Transverse colon (tissue), 3 donors: ENCODE results near the gene SPRN.

Source experiments
- POLR2A ChIP-seq: fragments of 450-650 bp; IDR thresholded peaks from one replicate; pipeline ENCODE4 v1.6.1; 2016; ENCODE audit warnings: antibody characterized with exemption, mild to moderate bottlenecking, moderate library complexity
- TF ChIP-seq, protein P1 (sequence below), 5 experiments: fragments of 200-600 bp in 3 of 5; fragments of 450-650 bp in 2 of 5; sonication (generic) in 3 of 5; IDR thresholded peaks; 1 replicate in 2 of 5; 2 replicates in 3 of 5; pipeline ENCODE4 v1.5.1; 2016 to 2017; ENCODE audit warnings: antibody characterized with exemption in 5 of 5, inconsistent platforms in 3 of 5, mild to moderate bottlenecking in 2 of 5, moderate library complexity in 1 of 5

DNA sequence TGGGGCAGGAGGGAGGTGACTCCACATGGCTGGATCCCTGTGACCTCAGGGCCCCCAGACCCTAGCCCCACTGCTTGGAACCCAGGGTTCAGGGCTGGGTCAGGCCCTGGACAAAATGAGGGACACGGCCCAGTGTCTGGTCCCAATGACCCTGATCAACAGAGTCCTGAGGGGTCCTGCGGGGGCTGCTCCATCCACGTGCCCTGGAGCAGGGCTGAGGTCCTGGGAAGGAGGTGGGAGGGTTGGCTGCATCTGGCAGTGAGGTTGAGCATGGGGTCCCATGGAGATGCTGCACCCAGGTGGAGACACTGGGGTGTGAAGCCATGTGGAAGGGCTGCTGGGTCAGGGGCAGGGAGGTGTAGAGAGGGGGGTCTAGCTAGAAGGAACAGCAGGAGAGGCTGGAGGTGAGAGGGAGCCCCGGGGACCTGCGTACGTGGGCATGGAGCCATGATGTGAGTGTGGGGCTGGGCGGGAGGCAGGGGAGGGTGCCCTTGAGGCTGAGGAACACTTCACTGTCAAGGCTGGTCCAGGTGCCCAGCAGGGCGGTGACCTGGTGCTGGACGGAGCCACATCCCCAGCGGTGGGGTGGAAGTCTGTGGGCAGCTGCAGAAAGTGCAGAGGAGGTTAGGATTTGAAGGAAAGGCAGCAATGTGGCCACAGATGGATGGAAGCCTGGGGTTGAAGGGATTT, 29.9 kb upstream of the SPRN start:
- TF ChIP-seq, protein P1, sequence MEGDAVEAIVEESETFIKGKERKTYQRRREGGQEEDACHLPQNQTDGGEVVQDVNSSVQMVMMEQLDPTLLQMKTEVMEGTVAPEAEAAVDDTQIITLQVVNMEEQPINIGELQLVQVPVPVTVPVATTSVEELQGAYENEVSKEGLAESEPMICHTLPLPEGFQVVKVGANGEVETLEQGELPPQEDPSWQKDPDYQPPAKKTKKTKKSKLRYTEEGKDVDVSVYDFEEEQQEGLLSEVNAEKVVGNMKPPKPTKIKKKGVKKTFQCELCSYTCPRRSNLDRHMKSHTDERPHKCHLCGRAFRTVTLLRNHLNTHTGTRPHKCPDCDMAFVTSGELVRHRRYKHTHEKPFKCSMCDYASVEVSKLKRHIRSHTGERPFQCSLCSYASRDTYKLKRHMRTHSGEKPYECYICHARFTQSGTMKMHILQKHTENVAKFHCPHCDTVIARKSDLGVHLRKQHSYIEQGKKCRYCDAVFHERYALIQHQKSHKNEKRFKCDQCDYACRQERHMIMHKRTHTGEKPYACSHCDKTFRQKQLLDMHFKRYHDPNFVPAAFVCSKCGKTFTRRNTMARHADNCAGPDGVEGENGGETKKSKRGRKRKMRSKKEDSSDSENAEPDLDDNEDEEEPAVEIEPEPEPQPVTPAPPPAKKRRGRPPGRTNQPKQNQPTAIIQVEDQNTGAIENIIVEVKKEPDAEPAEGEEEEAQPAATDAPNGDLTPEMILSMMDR (IDR thresholded peaks at IDR 0.05) = no peak
- no peak for TF ChIP-seq POLR2A
